MCF 10A (cell line): ENCODE data around the gene ZNF503. TPM values are rescaled to one million over a fixed set of nuclear protein-coding genes. Genes with fewer than 3 reads are reported as not detected.

Source experiments
- BruUV-seq: library from RNA; stranded (reverse); fragments of 400-500 nt; replicated peaks from 2 replicates; lab custom pipeline; 2021; lab: Mats Ljungman, UMichigan
- CTCF ChIA-PET: fragments of 300-600 bp; sonication (Branson Sonifier 250); formaldehyde crosslinking; extraction: SDS; loops from one replicate; lab custom pipeline; 2021; ENCODE audit warnings: antibody characterized with exemption, inconsistent platforms; lab: Yijun Ruan, JAX
- POLR2A ChIA-PET: fragments of 300-600, 350-650 bp; sonication (Branson Sonifier 250); formaldehyde crosslinking; extraction: SDS; loops from one replicate; lab custom pipeline; 2020; ENCODE audit warnings: antibody characterized with exemption, inconsistent platforms; lab: Yijun Ruan, JAX
- DNase-seq: peaks from one replicate; pipeline ENCODE4 v3.0.0-alpha.2; 2018; ENCODE audit not compliant: unreplicated experiment
- H3K27ac Mint-ChIP-seq: one replicate; pipeline ENCODE4 v1.8.0; 2022; ENCODE audit warnings: mild to moderate bottlenecking, low read depth, mixed read lengths; ENCODE audit not compliant: unreplicated experiment
- H3K27me3 Mint-ChIP-seq: one replicate; pipeline ENCODE4 v1.8.0; 2022; ENCODE audit warnings: mixed read lengths; ENCODE audit not compliant: insufficient read depth, unreplicated experiment
- H3K36me3 Mint-ChIP-seq: one replicate; pipeline ENCODE4 v1.8.0; 2022; ENCODE audit warnings: mild to moderate bottlenecking, moderate library complexity, mixed read lengths; ENCODE audit not compliant: insufficient read depth, unreplicated experiment
- H3K4me1 Mint-ChIP-seq: one replicate; pipeline ENCODE4 v1.8.0; 2022; ENCODE audit warnings: mixed read lengths; ENCODE audit not compliant: insufficient read depth, unreplicated experiment
- H3K4me3 Mint-ChIP-seq: one replicate; pipeline ENCODE4 v1.8.0; 2022; ENCODE audit warnings: mild to moderate bottlenecking, moderate library complexity, mixed read lengths; ENCODE audit not compliant: unreplicated experiment
- H3K9me3 Mint-ChIP-seq: one replicate; pipeline ENCODE4 v1.8.0; 2022; ENCODE audit warnings: mixed read lengths; ENCODE audit not compliant: unreplicated experiment
- intact Hi-C: fragments of 100-400 bp; cut with micrococcal nuclease; formaldehyde crosslinking; loops from 2 replicates; pipeline ENCODE4 v1.14.1; 2022
- total RNA-seq: library from RNA; stranded (reverse); gene quantifications from 2 replicates; pipeline ENCODE4 v1.2.3, GENCODE V29; 2022
- TF ChIP-seq, protein P1 (sequence below): fragments of 200-600 bp; IDR thresholded peaks from one replicate; pipeline ENCODE4 v1.8.0; 2022; ENCODE audit warnings: antibody characterized with exemption, mild to moderate bottlenecking; ENCODE audit not compliant: unreplicated experiment

Gene ZNF503
- total RNA-seq, 1 experiment from 2014 or later, result 7.3 TPM

DNA sequence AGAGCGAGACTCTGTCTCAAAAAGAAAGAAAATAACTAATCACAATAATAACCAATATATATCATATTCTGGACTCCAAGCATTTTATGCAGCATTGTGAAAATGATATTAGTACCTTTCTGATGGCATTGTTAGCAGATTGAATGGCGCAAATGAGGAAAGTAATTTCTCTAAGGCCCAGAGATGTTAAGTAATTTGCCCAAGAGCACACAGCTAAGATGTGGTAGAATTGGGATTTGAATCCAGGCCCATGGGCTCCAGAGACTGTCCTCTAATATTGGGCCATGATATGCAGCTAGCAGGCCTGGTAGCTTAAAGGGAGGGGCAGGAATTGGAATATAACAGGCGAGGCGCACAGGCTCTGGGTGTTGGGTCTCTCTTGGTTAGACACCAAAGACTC, 44.1 kb downstream of the ZNF503 start:
- ChIA-PET CTCF (interaction anchor here (1.0 to 2.4 kb wide), 2 partner anchors 37 to 1613 kb away, joined by 5 to 12 read pairs; no protein-coding TSS in a partner anchor), POLR2A (interaction anchor here (0.6 to 5.5 kb wide), 4 partner anchors 13 to 896 kb away, joined by 3 to 64 read pairs (median 11); no protein-coding TSS in a partner anchor)
- Mint-ChIP-seq H3K36me3 (no peaks in the 10 kb centered on the region), H3K9me3 (no peaks in the 10 kb centered on the region), H3K27me3 (no peaks in the 10 kb centered on the region), H3K27ac (no peak overlapping the region), H3K4me3 (no peak overlapping the region), H3K4me1 (peaks cover 21% of the 10 kb centered on the region)
- intact Hi-C loops, result no loop called here
- DNase-seq, result no peak
- TF ChIP-seq, protein P1, sequence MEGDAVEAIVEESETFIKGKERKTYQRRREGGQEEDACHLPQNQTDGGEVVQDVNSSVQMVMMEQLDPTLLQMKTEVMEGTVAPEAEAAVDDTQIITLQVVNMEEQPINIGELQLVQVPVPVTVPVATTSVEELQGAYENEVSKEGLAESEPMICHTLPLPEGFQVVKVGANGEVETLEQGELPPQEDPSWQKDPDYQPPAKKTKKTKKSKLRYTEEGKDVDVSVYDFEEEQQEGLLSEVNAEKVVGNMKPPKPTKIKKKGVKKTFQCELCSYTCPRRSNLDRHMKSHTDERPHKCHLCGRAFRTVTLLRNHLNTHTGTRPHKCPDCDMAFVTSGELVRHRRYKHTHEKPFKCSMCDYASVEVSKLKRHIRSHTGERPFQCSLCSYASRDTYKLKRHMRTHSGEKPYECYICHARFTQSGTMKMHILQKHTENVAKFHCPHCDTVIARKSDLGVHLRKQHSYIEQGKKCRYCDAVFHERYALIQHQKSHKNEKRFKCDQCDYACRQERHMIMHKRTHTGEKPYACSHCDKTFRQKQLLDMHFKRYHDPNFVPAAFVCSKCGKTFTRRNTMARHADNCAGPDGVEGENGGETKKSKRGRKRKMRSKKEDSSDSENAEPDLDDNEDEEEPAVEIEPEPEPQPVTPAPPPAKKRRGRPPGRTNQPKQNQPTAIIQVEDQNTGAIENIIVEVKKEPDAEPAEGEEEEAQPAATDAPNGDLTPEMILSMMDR, result no peak
- no TSS peak for BruUV-seq

DNA sequence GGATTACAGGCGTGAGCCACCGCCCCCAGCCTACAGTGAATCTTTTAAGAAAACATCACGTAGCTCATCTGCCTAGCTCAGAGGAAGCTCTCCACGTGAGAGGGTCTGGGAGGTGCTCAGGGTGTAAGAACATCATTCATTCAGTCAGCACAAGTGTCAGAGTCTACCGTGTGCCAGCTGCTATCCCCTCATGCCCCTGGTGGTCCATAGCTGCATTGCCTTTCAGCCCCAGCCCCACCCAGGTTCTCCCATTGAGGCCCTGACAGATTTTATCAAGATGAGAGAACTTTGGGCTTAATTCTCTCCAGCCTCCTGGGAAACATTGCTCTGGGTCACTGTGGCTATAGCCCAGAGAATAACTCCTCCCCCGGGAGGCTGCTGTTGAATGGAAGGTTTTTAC, 45.1 kb downstream of the ZNF503 start:
- POLR2A ChIA-PET, result interaction anchor here (0.6 to 4.4 kb wide), 4 partner anchors 14 to 1374 kb away, joined by 3 to 14 read pairs (median 4); no protein-coding TSS in a partner anchor
- Mint-ChIP-seq H3K27ac (no peak overlapping the region), H3K4me3 (no peak overlapping the region)

GRCh38 chr10:75355706-75356105, 45.9 kb downstream of the ZNF503 start:
- ChIA-PET CTCF (interaction anchor here (0.5 to 2.4 kb wide), 6 partner anchors 9 to 158 kb away, joined by 3 to 12 read pairs (median 4); no protein-coding TSS in a partner anchor), POLR2A (interaction anchor here (4.4 kb wide), 1 partner anchor 14 kb away, joined by 14 read pairs; no protein-coding TSS in a partner anchor)
- H3K4me3 Mint-ChIP-seq, result no peak overlapping the region
- TF ChIP-seq, protein P1, result no peak
- peaks cover 24% of the 10 kb centered on the region for H3K4me1 Mint-ChIP-seq
- H3K9me3 Mint-ChIP-seq, result no peaks in the 10 kb centered on the region
- no peak overlapping the region for H3K27ac Mint-ChIP-seq
- peak; percentile 5 for DNase-seq
- H3K36me3 Mint-ChIP-seq, result no peaks in the 10 kb centered on the region
- intact Hi-C loops, result no loop called here
- no peaks in the 10 kb centered on the region for H3K27me3 Mint-ChIP-seq
- no TSS peak for BruUV-seq

More for the DNA sequence above, 45.1 kb downstream of the ZNF503 start:
- no peak for DNase-seq
- no peaks in the 10 kb centered on the region for H3K27me3 Mint-ChIP-seq
- BruUV-seq, result no TSS peak
- intact Hi-C loops, result no loop called here
- CTCF ChIA-PET, result interaction anchor here (0.5 to 2.4 kb wide), 5 partner anchors 9 to 71 kb away, joined by 3 to 12 read pairs (median 3); no protein-coding TSS in a partner anchor
- H3K4me1 Mint-ChIP-seq, result peaks cover 21% of the 10 kb centered on the region
- TF ChIP-seq, protein P1, result no peak
- no peaks in the 10 kb centered on the region for H3K36me3 Mint-ChIP-seq
- H3K9me3 Mint-ChIP-seq, result no peaks in the 10 kb centered on the region

DNA sequence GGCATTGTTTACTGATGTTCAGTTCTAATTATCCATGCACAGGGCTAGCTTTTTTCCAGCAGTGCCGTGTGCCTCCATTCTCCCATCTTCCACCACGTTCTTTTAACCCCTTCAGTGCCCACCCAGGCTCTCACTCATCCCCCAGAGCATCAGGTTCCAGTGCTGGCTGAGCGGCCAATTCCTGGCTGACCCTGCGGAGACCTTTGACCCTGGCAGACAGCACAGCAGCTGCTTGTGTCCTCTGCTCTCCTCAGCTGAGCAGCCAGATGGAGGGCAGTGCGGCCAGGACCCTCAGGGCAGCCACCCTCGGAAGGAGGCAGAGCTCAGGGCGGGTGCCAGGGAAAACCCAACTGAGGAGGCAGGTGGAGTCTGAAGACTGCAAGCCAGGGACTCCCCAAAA, 48.4 kb downstream of the ZNF503 start:
- no peaks in the 10 kb centered on the region for H3K36me3 Mint-ChIP-seq
- CTCF ChIA-PET, result no interaction called here
- no peak overlapping the region for H3K27ac Mint-ChIP-seq
- H3K27me3 Mint-ChIP-seq, result no peaks in the 10 kb centered on the region
- TF ChIP-seq, protein P1, result no peak
- intact Hi-C loops, result no loop called here
- POLR2A ChIA-PET, result interaction anchor here (1.7 kb wide), 1 partner anchor 58 kb away, joined by 5 read pairs; no protein-coding TSS in a partner anchor
- no peaks in the 10 kb centered on the region for H3K9me3 Mint-ChIP-seq
- DNase-seq, result no peak
- peaks cover 9% of the 10 kb centered on the region for H3K4me1 Mint-ChIP-seq
- no peak overlapping the region for H3K4me3 Mint-ChIP-seq
- no TSS peak for BruUV-seq
